ENCODE measurements around the gene EN1.

Gene EN1

DNA sequence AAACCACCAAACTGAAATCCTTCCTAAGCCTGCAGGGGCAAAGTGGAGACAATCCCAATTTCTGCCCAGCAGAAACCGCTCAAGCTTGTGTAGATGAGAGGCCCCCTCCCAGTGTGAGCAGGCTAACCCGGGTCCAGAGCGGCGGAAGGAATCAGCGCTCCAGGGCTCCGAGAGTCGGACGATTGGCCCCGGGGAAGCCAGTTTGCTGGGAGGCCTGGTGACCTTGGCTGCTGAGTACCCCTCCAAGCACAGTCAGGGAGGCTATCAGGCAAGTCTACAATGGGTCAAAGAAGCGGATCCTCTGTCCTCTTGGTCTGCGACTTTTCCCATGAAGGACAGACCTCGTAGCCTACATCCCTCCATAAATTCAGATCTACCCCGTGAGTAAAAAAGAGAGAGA lies 16.8 kb upstream of the EN1 start:
- H3K36me3 ChIP-seq: no peaks in the 10 kb centered on the region
- no peak overlapping the region for H3K27ac ChIP-seq
- H3K9me3 ChIP-seq (ENCODE audit: severe bottlenecking): no peaks in the 10 kb centered on the region
- TF ChIP-seq, protein P1, sequence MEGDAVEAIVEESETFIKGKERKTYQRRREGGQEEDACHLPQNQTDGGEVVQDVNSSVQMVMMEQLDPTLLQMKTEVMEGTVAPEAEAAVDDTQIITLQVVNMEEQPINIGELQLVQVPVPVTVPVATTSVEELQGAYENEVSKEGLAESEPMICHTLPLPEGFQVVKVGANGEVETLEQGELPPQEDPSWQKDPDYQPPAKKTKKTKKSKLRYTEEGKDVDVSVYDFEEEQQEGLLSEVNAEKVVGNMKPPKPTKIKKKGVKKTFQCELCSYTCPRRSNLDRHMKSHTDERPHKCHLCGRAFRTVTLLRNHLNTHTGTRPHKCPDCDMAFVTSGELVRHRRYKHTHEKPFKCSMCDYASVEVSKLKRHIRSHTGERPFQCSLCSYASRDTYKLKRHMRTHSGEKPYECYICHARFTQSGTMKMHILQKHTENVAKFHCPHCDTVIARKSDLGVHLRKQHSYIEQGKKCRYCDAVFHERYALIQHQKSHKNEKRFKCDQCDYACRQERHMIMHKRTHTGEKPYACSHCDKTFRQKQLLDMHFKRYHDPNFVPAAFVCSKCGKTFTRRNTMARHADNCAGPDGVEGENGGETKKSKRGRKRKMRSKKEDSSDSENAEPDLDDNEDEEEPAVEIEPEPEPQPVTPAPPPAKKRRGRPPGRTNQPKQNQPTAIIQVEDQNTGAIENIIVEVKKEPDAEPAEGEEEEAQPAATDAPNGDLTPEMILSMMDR (IDR thresholded peaks at IDR 0.05; ENCODE audit: low read depth, low read length): no peak
- H3K27me3 ChIP-seq (ENCODE audit: insufficient read depth, low read depth, severe bottlenecking): peaks cover 60% of the 10 kb centered on the region
- H3K4me3 ChIP-seq (ENCODE audit: low read depth, low read length): no peak overlapping the region
- DNase-seq: no peak

DNA sequence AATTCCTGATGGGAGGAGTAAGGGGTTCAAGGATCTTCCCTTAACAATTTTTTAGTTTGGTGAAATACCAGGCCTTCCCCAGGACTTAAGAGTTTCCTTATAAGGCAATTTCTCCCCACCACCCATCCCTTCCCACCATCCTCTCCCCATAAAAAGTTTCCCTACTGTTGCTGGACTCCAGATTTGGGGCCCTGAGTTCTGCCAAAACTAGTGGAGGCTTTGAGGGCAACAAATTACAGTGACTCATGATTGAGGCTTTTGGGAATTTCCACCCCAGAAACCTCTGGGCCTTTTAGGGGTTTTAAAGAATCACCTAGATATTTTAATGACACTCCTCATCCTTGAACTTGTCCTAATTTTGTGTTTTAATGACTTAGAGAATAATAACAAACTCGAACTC lies 14.3 kb upstream of the EN1 start:
- TF ChIP-seq, protein P1 (IDR thresholded peaks at IDR 0.05; ENCODE audit: low read depth, low read length): no peak
- no peaks in the 10 kb centered on the region for H3K36me3 ChIP-seq
- peaks cover 85% of the 10 kb centered on the region for H3K27me3 ChIP-seq (ENCODE audit: insufficient read depth, low read depth, severe bottlenecking)
- H3K27ac ChIP-seq: no peak overlapping the region
- no peak overlapping the region for H3K4me3 ChIP-seq (ENCODE audit: low read depth, low read length)
- H3K9me3 ChIP-seq (ENCODE audit: severe bottlenecking): no peaks in the 10 kb centered on the region
- no peak for DNase-seq

DNA sequence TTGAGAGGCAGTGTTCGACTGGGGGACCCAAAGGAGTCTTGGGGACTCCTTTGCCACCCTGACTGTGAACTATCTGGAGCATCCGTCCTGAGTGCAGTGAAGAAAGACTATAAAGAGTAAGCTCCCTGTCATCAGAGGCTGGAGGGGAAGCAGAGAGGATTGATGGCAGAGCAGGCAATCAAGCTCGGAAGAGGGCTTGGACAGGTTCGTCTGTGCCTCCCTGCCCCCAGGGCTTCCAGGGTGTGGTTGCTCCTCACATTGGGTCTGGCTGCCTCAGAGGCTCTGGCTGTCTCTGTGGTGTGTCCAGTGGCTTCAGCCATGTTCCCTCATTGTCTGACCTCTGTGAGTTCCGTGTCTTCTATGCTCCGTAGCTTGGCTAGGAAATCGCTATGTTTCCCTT lies 13.8 kb upstream of the EN1 start:
- TF ChIP-seq, protein P1 (IDR thresholded peaks at IDR 0.05; ENCODE audit: low read depth, low read length): no peak
- H3K36me3 ChIP-seq: no peaks in the 10 kb centered on the region
- no peak overlapping the region for H3K4me3 ChIP-seq (ENCODE audit: low read depth, low read length)
- DNase-seq: no peak
- no peaks in the 10 kb centered on the region for H3K9me3 ChIP-seq (ENCODE audit: severe bottlenecking)
- H3K27me3 ChIP-seq (ENCODE audit: insufficient read depth, low read depth, severe bottlenecking): peaks cover 90% of the 10 kb centered on the region
- H3K27ac ChIP-seq: no peak overlapping the region

GRCh38 chr2:118860506-118860905 lies 13.1 kb upstream of the EN1 start:
- Histone ChIP-seq H3K9me3 (ENCODE audit: severe bottlenecking) (no peaks in the 10 kb centered on the region), H3K27ac (no peak overlapping the region), H3K27me3 (ENCODE audit: insufficient read depth, low read depth, severe bottlenecking) (peaks cover 97% of the 10 kb centered on the region), H3K36me3 (no peaks in the 10 kb centered on the region), H3K4me3 (ENCODE audit: low read depth, low read length) (no peak overlapping the region)
- TF ChIP-seq, protein P1 (IDR thresholded peaks at IDR 0.05; ENCODE audit: low read depth, low read length): no peak
- DNase-seq: no peak

- no peak overlapping the region for H3K4me3 ChIP-seq (ENCODE audit: low read depth, low read length)
Observed at GRCh38 chr2:118859157-118859770, 11.8 kb upstream of the EN1 start.

More at GRCh38 chr2:118859157-118859770, 11.8 kb upstream of the EN1 start:
- Histone ChIP-seq H3K27me3 (ENCODE audit: insufficient read depth, low read depth, severe bottlenecking) (peaks cover 99% of the 10 kb centered on the region), H3K27ac (no peak overlapping the region), H3K36me3 (no peaks in the 10 kb centered on the region), H3K9me3 (ENCODE audit: severe bottlenecking) (no peaks in the 10 kb centered on the region)
- TF ChIP-seq, protein P1 (IDR thresholded peaks at IDR 0.05; ENCODE audit: low read depth, low read length): no peak
- DNase-seq: no peak
